Iris pigment epithelial cell (primary cell): Measurements from ENCODE around the gene MXD1.

Experiments
- DNase-seq: peaks from one replicate; pipeline ENCODE4 v3.0.0-alpha.2; 2011; ENCODE audit warnings: low read depth

MXD1 gene

GRCh38 chr2:69977186-69977585 is 62.3 kb downstream of the MXD1 start:
- DNase-seq: no peak

- no peak for DNase-seq
Observed at GRCh38 chr2:69977906-69978482, 63.1 kb downstream of the MXD1 start.

DNA sequence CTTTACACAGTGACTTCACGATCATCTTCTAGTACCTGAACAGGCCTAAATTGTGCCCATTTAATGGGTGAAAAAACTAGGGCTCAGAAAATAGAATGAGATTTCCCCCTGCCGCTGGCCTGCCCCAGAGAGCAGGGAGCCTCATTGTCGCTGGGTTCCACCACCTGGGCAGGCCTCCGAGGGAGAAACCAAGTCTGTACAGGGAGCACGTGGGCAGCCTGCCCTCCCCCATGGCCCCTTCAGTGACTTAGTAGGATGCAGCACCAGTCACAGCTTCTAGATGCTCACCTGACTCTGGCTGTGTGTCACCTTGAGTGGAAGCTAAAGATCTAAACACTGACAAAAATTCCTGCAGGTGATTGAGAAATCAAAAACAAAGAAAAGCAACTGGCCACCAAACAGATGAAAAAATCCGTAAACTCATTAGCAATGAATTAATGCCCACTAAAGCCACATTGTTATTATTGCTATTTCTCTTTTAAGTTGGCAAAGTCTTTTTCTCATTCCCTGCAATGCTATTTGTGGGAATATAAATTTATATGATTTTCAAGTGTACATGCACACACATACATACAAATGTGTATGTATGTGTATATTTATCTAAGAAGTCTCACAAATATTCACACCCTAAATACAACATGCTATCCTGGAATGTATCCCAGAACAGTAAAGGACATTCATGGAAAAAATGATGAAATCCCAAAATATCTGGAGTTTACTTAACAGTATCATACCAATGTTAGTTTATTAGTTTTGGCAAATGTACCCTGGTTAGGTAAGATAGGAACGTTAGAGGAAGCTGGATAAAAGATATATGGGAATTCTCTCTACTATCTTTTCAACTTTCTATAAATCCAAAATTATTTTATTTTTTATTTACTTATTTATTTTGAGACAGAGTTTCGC is 65.2 kb downstream of the MXD1 start:
- peak; percentile 5 for DNase-seq

GRCh38 chr2:69983392-69983966 is 68.6 kb downstream of the MXD1 start:
- no peak for DNase-seq

GRCh38 chr2:69985216-69985615 is 70.3 kb downstream of the MXD1 start:
- no peak for DNase-seq

GRCh38 chr2:69985688-69986087 is 70.8 kb downstream of the MXD1 start:
- DNase-seq: no peak

DNA sequence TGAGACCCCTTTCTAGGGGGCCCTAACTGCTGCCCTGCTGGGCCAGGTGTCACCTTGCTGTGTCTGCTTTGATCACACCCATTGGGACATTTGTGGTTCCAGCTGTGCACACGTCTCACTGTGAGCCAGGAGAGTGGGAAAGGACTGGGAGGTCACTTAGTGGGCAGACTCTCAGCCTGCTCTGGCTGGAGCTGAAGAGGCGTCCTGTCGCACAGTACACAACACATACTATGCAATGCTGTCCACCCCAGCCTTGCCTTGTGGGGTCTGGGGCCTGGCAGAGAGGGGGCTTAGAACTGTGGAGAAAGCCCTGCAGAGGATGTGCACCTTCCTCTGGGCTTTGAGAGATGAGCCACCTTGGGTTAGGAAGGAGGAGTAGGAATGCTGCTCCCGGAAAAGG is 71.8 kb downstream of the MXD1 start:
- no peak for DNase-seq

- DNase-seq: no peak
Observed at GRCh38 chr2:69988086-69988635, 73.3 kb downstream of the MXD1 start.

DNA sequence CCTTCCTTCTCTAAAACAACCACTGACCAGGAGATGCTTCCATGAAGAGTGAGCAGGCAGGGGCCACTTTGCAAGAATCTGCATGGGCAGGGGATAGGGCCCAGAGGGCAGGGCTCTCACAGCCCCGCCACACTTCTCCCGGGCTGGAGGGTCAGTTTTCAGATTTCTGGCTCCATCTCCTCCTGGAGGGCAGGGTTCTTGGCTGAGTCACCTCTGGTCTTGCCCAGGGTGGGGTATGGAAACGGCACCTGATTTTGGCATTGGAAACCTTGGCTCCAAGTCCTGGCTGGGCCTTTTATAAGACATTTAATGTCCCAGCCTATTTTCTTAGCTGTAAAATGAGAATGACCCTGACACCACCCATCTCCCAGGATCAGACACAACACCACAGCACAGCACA is 74.1 kb downstream of the MXD1 start:
- no peak for DNase-seq

DNA sequence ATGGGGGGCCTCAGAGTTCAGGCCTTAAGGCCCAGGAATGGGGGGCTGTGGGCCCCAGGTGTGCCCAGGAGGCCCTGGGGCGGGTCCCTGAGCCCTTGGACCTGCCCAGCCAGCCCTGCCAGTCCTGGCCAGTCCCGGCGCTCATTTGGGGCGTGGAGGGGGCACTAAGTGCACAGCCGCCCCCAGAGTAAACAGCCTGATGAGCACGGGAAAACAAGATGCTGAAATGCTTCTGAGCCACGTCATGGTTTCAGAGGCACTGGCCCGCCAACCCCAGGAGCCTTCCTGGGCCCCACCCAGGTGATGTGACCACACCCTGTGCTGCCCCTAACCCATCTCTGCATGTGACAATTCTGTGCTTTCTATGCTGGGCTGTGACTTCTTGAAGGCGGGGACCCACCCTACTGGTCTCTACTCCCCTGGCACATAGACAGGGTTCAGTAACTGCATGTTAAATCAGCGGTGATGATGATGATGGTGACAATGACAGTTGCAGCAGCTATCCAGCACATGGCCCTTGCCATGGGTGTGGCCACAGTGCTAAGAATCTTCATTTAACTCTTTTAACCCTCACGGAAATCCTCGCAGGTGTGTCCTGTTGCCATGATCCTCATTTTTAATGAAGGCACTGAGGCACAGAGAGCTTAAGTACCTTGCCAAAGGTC is 74.7 kb downstream of the MXD1 start:
- no peak for DNase-seq
